PFSK-1 (cell line): Measurements from ENCODE around the gene TLR10.

ENCODE experiments used
- POLR2AphosphoS5 ChIP-seq: IDR thresholded peaks from 2 replicates; pipeline ENCODE4 v1.6.1; 2012; ENCODE audit warnings: low read depth, mild to moderate bottlenecking, control low read depth, low read length, moderate library complexity
- REST ChIP-seq, 2 experiments: IDR thresholded peaks; 2 replicates each; pipeline versions ENCODE4 v1.6.1 to v1.8.0; 2011 to 2012; ENCODE audit warnings: low read depth in 2 of 2, low read length in 2 of 2, control low read depth in 1 of 2, inconsistent platforms in 1 of 2, mild to moderate bottlenecking in 1 of 2, moderate library complexity in 1 of 2; ENCODE audit not compliant: insufficient read depth in 1 of 2
- TAF1 ChIP-seq: IDR thresholded peaks from 2 replicates; pipeline ENCODE4 v1.6.1; 2012; ENCODE audit warnings: low read length, control low read depth, borderline replicate concordance; ENCODE audit not compliant: insufficient read depth

GRCh38 chr4:38819569-38819968, 36.8 kb upstream of the TLR10 start:
- TF ChIP-seq POLR2AphosphoS5 (no peak), TAF1 (no peak), REST (IDR thresholded peaks at IDR 0.05; ENCODE audit: insufficient read depth in 1 of 2, low read depth in 2 of 2, low read length in 2 of 2) (no peak)
